ENCODE results near the gene MLANA.

MLANA gene

GRCh38 chr9:5854063-5854790 lies 36.5 kb upstream of the MLANA start:
- H3K9me2 ChIP-seq (replicated peaks; ENCODE audit: low read depth, low read length) = no peaks in the 10 kb centered on the region
- no peak overlapping the region for H3K4me3 ChIP-seq (ENCODE audit: low read length, poor library complexity, severe bottlenecking)
- H3K4me2 ChIP-seq (ENCODE audit: low read depth, low read length, poor library complexity, severe bottlenecking) = no peak overlapping the region

GRCh38 chr9:5857928-5858327 lies 32.8 kb upstream of the MLANA start:
- Histone ChIP-seq H3K36me3 (ENCODE audit: insufficient read depth, low read length) (no peaks in the 10 kb centered on the region), H3K9ac (ENCODE audit: low read depth, low read length, poor library complexity, severe bottlenecking) (no peak overlapping the region), H3K79me2 (ENCODE audit: insufficient read depth, low read length) (no peaks in the 10 kb centered on the region), H3K4me2 (ENCODE audit: low read depth, low read length, poor library complexity, severe bottlenecking) (no peak overlapping the region), H3F3A (ENCODE audit: low read depth) (no peaks in the 10 kb centered on the region), H4K20me1 (ENCODE audit: insufficient read depth, low read length, poor library complexity, severe bottlenecking) (no peaks in the 10 kb centered on the region), H3K4me1 (ENCODE audit: insufficient read depth, low read length, poor library complexity, severe bottlenecking) (peaks cover 18% of the 10 kb centered on the region), H2AFZ (ENCODE audit: low read length) (no peak overlapping the region), H3K9me3 (ENCODE audit: insufficient read depth, low read depth, low read length) (no peaks in the 10 kb centered on the region), H3K9me2 (replicated peaks; ENCODE audit: low read depth, low read length) (no peaks in the 10 kb centered on the region), H3K27me3 (ENCODE audit: insufficient read depth, low read length, poor library complexity, severe bottlenecking) (no peaks in the 10 kb centered on the region), H3K4me3 (ENCODE audit: low read length, poor library complexity, severe bottlenecking) (no peak overlapping the region)
- no peak for TF ChIP-seq EZH2phosphoT487 (IDR thresholded peaks at IDR 0.05; ENCODE audit: borderline replicate concordance)

More at GRCh38 chr9:5854063-5854790, 36.5 kb upstream of the MLANA start:
- H3K79me2 ChIP-seq (ENCODE audit: insufficient read depth, low read length) = no peaks in the 10 kb centered on the region
- no peaks in the 10 kb centered on the region for H3K9me3 ChIP-seq (ENCODE audit: insufficient read depth, low read depth, low read length)
- peaks cover 50% of the 10 kb centered on the region for H3K4me1 ChIP-seq (ENCODE audit: insufficient read depth, low read length, poor library complexity, severe bottlenecking)
- no peaks in the 10 kb centered on the region for H4K20me1 ChIP-seq (ENCODE audit: insufficient read depth, low read length, poor library complexity, severe bottlenecking)
- H2AFZ ChIP-seq (ENCODE audit: low read length) = no peak overlapping the region
- no peaks in the 10 kb centered on the region for H3K27me3 ChIP-seq (ENCODE audit: insufficient read depth, low read length, poor library complexity, severe bottlenecking)
- H3K9ac ChIP-seq (ENCODE audit: low read depth, low read length, poor library complexity, severe bottlenecking) = no peak overlapping the region
- no peak for TF ChIP-seq EZH2phosphoT487 (IDR thresholded peaks at IDR 0.05; ENCODE audit: borderline replicate concordance)
- no peak for TF ChIP-seq CTCF (conservative IDR thresholded peaks at IDR 0.05; ENCODE audit: low read length)
- peaks cover 5% of the 10 kb centered on the region; the same call in 1 of the 2 replicates for H3F3A ChIP-seq (ENCODE audit: low read depth)
- no peaks in the 10 kb centered on the region for H3K36me3 ChIP-seq (ENCODE audit: insufficient read depth, low read length)

GRCh38 chr9:5858833-5859232 lies 31.9 kb upstream of the MLANA start:
- TF ChIP-seq CTCF (conservative IDR thresholded peaks at IDR 0.05; ENCODE audit: low read length) (no peak), EZH2phosphoT487 (IDR thresholded peaks at IDR 0.05; ENCODE audit: borderline replicate concordance) (no peak)
- peaks cover 15% of the 10 kb centered on the region for H3K4me1 ChIP-seq (ENCODE audit: insufficient read depth, low read length, poor library complexity, severe bottlenecking)
- H3K36me3 ChIP-seq (ENCODE audit: insufficient read depth, low read length) = no peaks in the 10 kb centered on the region
- no peak overlapping the region for H3K9ac ChIP-seq (ENCODE audit: low read depth, low read length, poor library complexity, severe bottlenecking)
- H2AFZ ChIP-seq (ENCODE audit: low read length) = no peak overlapping the region
- H3K4me3 ChIP-seq (ENCODE audit: low read length, poor library complexity, severe bottlenecking) = no peak overlapping the region
- no peaks in the 10 kb centered on the region for H3K79me2 ChIP-seq (ENCODE audit: insufficient read depth, low read length)
- H3K4me2 ChIP-seq (ENCODE audit: low read depth, low read length, poor library complexity, severe bottlenecking) = no peak overlapping the region
- H3K9me2 ChIP-seq (replicated peaks; ENCODE audit: low read depth, low read length) = no peaks in the 10 kb centered on the region
- no peaks in the 10 kb centered on the region for H3K9me3 ChIP-seq (ENCODE audit: insufficient read depth, low read depth, low read length)
- no peaks in the 10 kb centered on the region for H3F3A ChIP-seq (ENCODE audit: low read depth)
- no peaks in the 10 kb centered on the region for H4K20me1 ChIP-seq (ENCODE audit: insufficient read depth, low read length, poor library complexity, severe bottlenecking)
- H3K27me3 ChIP-seq (ENCODE audit: insufficient read depth, low read length, poor library complexity, severe bottlenecking) = no peaks in the 10 kb centered on the region
